GM19025 (cell line): ENCODE results near the gene FOXK1.

Source experiments
- ATAC-seq: cut with Tn5 transposase; IDR thresholded peaks from one replicate; pipeline ENCODE4 v1.9.1; 2021; ENCODE audit warnings: mild to moderate bottlenecking, low read depth, moderate library complexity; ENCODE audit not compliant: unreplicated experiment

Gene FOXK1

GRCh38 chr7:4718075-4718474 lies 36.0 kb downstream of the FOXK1 start:
- ATAC-seq = no peak

GRCh38 chr7:4720225-4720624 lies 38.1 kb downstream of the FOXK1 start:
- no peak for ATAC-seq

GRCh38 chr7:4722308-4722707 lies 40.2 kb downstream of the FOXK1 start:
- no peak for ATAC-seq

- no peak for ATAC-seq
These were observed 41.0 kb downstream of the FOXK1 start for GRCh38 chr7:4722960-4723630.

- ATAC-seq = peak; percentile 1
These were observed 42.5 kb downstream of the FOXK1 start for GRCh38 chr7:4724648-4725013.

- ATAC-seq = peak; percentile 83
These were observed 43.1 kb downstream of the FOXK1 start for GRCh38 chr7:4725014-4725849.

GRCh38 chr7:4725850-4726450 lies 43.9 kb downstream of the FOXK1 start:
- no peak for ATAC-seq

- ATAC-seq = no peak
These were observed 44.5 kb downstream of the FOXK1 start for GRCh38 chr7:4726566-4726965.

- ATAC-seq = no peak
These were observed 46.0 kb downstream of the FOXK1 start for GRCh38 chr7:4727914-4728705.

- no peak for ATAC-seq
These were observed 47.2 kb downstream of the FOXK1 start for GRCh38 chr7:4729266-4729665.

GRCh38 chr7:4730276-4730675 lies 48.2 kb downstream of the FOXK1 start:
- no peak for ATAC-seq

- ATAC-seq = no peak
These were observed 48.9 kb downstream of the FOXK1 start for GRCh38 chr7:4730971-4731370.

- ATAC-seq = no peak
These were observed 49.7 kb downstream of the FOXK1 start for GRCh38 chr7:4731803-4732202.

GRCh38 chr7:4733936-4734528 lies 51.9 kb downstream of the FOXK1 start:
- ATAC-seq = no peak

GRCh38 chr7:4734587-4735345 lies 52.7 kb downstream of the FOXK1 start:
- ATAC-seq = no peak

- ATAC-seq = no peak
These were observed 55.2 kb downstream of the FOXK1 start for GRCh38 chr7:4737300-4737699.

- ATAC-seq = no peak
These were observed 56.8 kb downstream of the FOXK1 start for GRCh38 chr7:4738711-4739527.

GRCh38 chr7:4739528-4739992 lies 57.5 kb downstream of the FOXK1 start:
- ATAC-seq = no peak

- ATAC-seq = no peak
These were observed 58.7 kb downstream of the FOXK1 start for GRCh38 chr7:4740796-4741195.
